Measurements from ENCODE around the gene HIVEP2.

- TF ChIP-seq CTCF (IDR thresholded peaks at IDR 0.05 in 8 of 11, conservative IDR thresholded peaks at IDR 0.05 in 3 of 11) (no peak), POLR2A (IDR thresholded peaks at IDR 0.05) (peak in 2 of 3 donors; percentile 21 to 48)
Measured at GRCh38 chr6:142945049-142945445, at the start of gene HIVEP2.
